Cardiac septum (tissue), 1 donor: ENCODE data around the gene NT5M. TPM values are rescaled to one million over a fixed set of nuclear protein-coding genes. Genes with fewer than 3 reads are reported as not detected.
"Not testable (repeated sequence)": the region's sequence is repeated elsewhere in the genome, so short reads cannot be mapped to it uniquely, and the experiment has no call there.

Experiments used
- DNase-seq: peaks from one replicate; pipeline ENCODE4 v3.0.0-alpha.2; 2020; ENCODE audit warnings: low spot score
- intact Hi-C: fragments of 100-400 bp; cut with DNase I; formaldehyde crosslinking; loops from one replicate; pipeline ENCODE4 v1.14.0; 2022
- total RNA-seq: library from RNA; stranded (reverse); fragmentation: NEBNext Ultra II Directional; extraction: Animal tissue kit (Norgen Biotek cat#: 25700); gene quantifications from one replicate; pipeline ENCODE4 v1.2.1, GENCODE V29; 2021
- donor health status: DM: no; HTN: no; CAD: no.

Gene NT5M
- total RNA-seq, 1 donor from 2014 or later: 7.5 TPM

- intact Hi-C loops: loop anchor here (10.0 kb wide), 1 partner anchor 296 kb away; no protein-coding TSS in a partner anchor
- DNase-seq: peak; percentile 79
Measured at GRCh38 chr17:17300624-17301568, 2.3 kb upstream of the NT5M start.

- DNase-seq: not testable (repeated sequence)
- intact Hi-C loops: loop anchor here (10.0 kb wide), 1 partner anchor 297 kb away; no protein-coding TSS in a partner anchor
Measured at GRCh38 chr17:17301659-17302058, 1.5 kb upstream of the NT5M start.

GRCh38 chr17:17303847-17304490 is 796 bp downstream of the NT5M start:
- intact Hi-C loops: loop anchor here (10.0 kb wide), 1 partner anchor 299 kb away; no protein-coding TSS in a partner anchor
- DNase-seq: no peak

GRCh38 chr17:17304521-17304985 is 1.4 kb downstream of the NT5M start:
- DNase-seq: no peak
- intact Hi-C loops: loop anchor here (10.0 kb wide), 1 partner anchor 300 kb away; no protein-coding TSS in a partner anchor

GRCh38 chr17:17305281-17305801 is 2.2 kb downstream of the NT5M start:
- intact Hi-C loops: loop anchor here (10.0 kb wide), 1 partner anchor 301 kb away; no protein-coding TSS in a partner anchor
- no peak for DNase-seq

- DNase-seq: no peak
- intact Hi-C loops: loop anchor here (10.0 kb wide), 1 partner anchor 305 kb away; no protein-coding TSS in a partner anchor
Measured at GRCh38 chr17:17309356-17309755, 6.2 kb downstream of the NT5M start.

GRCh38 chr17:17313350-17313991 is 10.3 kb downstream of the NT5M start:
- intact Hi-C loops: no loop called here
- peak; percentile 77 for DNase-seq

GRCh38 chr17:17314501-17315071 is 11.4 kb downstream of the NT5M start:
- peak; percentile 55 for DNase-seq

GRCh38 chr17:17315142-17315821 is 12.1 kb downstream of the NT5M start:
- intact Hi-C loops: no loop called here
- peak; percentile 57 for DNase-seq

More at GRCh38 chr17:17314501-17315071, 11.4 kb downstream of the NT5M start:
- intact Hi-C loops: no loop called here

GRCh38 chr17:17320188-17320910 is 17.2 kb downstream of the NT5M start:
- peak; percentile 26 for DNase-seq
- intact Hi-C loops: loop anchor here (10.0 kb wide), 1 partner anchor 64 kb away; no protein-coding TSS in a partner anchor

GRCh38 chr17:17320911-17321220 is 17.7 kb downstream of the NT5M start:
- intact Hi-C loops: loop anchor here (10.0 kb wide), 1 partner anchor 64 kb away; no protein-coding TSS in a partner anchor
- DNase-seq: no peak

GRCh38 chr17:17321356-17322025 is 18.3 kb downstream of the NT5M start:
- peak; percentile 29 for DNase-seq
- intact Hi-C loops: loop anchor here (10.0 kb wide), 1 partner anchor 63 kb away; no protein-coding TSS in a partner anchor

GRCh38 chr17:17322516-17323510 is 19.6 kb downstream of the NT5M start:
- intact Hi-C loops: loop anchor here (10.0 kb wide), 1 partner anchor 62 kb away; no protein-coding TSS in a partner anchor
- DNase-seq: peak; percentile 64

GRCh38 chr17:17324616-17325015 is 21.4 kb downstream of the NT5M start:
- DNase-seq: no peak
- intact Hi-C loops: loop anchor here (10.0 kb wide), 1 partner anchor 60 kb away; no protein-coding TSS in a partner anchor

- DNase-seq: no peak
- intact Hi-C loops: loop anchor here (10.0 kb wide), 1 partner anchor 60 kb away; no protein-coding TSS in a partner anchor
Measured at GRCh38 chr17:17325228-17325627, 22.1 kb downstream of the NT5M start.

GRCh38 chr17:17325816-17326215 is 22.6 kb downstream of the NT5M start:
- DNase-seq: no peak
- intact Hi-C loops: loop anchor here (10.0 kb wide), 1 partner anchor 59 kb away; no protein-coding TSS in a partner anchor
